Measurements from ENCODE around the gene SERPINI2.
A peak's percentile ranks its signal among the peaks of the same experiment; 100 is the strongest.

The SERPINI2 gene

GRCh38 chr3:167493244-167493643 lies 19.4 kb upstream of the SERPINI2 start:
- TF ChIP-seq ZNF274 (IDR thresholded peaks at IDR 0.05; ENCODE audit: low read depth, low read length): no peak
- no peak for TF ChIP-seq SUZ12 (IDR thresholded peaks at IDR 0.05; ENCODE audit: extremely low read depth, insufficient read depth, insufficient read length)
- TF ChIP-seq YY1 (IDR thresholded peaks at IDR 0.05; ENCODE audit: insufficient read depth, insufficient read length): no peak
- H3K27me3 ChIP-seq (ENCODE audit: insufficient read depth, insufficient read length): no peaks in the 10 kb centered on the region
- H3K9ac ChIP-seq (ENCODE audit: insufficient read length, low read depth): no peak overlapping the region
- H3K9me3 ChIP-seq (ENCODE audit: insufficient read depth, low read length): no peaks in the 10 kb centered on the region
- H3K36me3 ChIP-seq (ENCODE audit: insufficient read depth, insufficient read length, low read length): no peaks in the 10 kb centered on the region
- DNase-seq (ENCODE audit: low read depth, low spot score): peak; percentile 25
- no peak overlapping the region for H3K4me3 ChIP-seq (ENCODE audit: insufficient read length, low read depth)
- H3K4me1 ChIP-seq (ENCODE audit: insufficient read depth, insufficient read length): no peaks in the 10 kb centered on the region

GRCh38 chr3:167491621-167492020 lies 17.8 kb upstream of the SERPINI2 start:
- no peak overlapping the region for H3K9ac ChIP-seq (ENCODE audit: insufficient read length, low read depth)
- TF ChIP-seq ZNF274 (IDR thresholded peaks at IDR 0.05; ENCODE audit: low read depth, low read length) (no peak), SUZ12 (IDR thresholded peaks at IDR 0.05; ENCODE audit: extremely low read depth, insufficient read depth, insufficient read length) (no peak), YY1 (IDR thresholded peaks at IDR 0.05; ENCODE audit: insufficient read depth, insufficient read length) (no peak)
- H3K9me3 ChIP-seq (ENCODE audit: insufficient read depth, low read length): no peaks in the 10 kb centered on the region
- H3K4me1 ChIP-seq (ENCODE audit: insufficient read depth, insufficient read length): no peaks in the 10 kb centered on the region
- DNase-seq (ENCODE audit: low read depth, low spot score): no peak
- H3K4me3 ChIP-seq (ENCODE audit: insufficient read length, low read depth): no peak overlapping the region
- no peaks in the 10 kb centered on the region for H3K27me3 ChIP-seq (ENCODE audit: insufficient read depth, insufficient read length)
- no peaks in the 10 kb centered on the region for H3K36me3 ChIP-seq (ENCODE audit: insufficient read depth, insufficient read length, low read length)

GRCh38 chr3:167489571-167489970 lies 15.7 kb upstream of the SERPINI2 start:
- H3K9me3 ChIP-seq (ENCODE audit: insufficient read depth, low read length): no peaks in the 10 kb centered on the region
- H3K9ac ChIP-seq (ENCODE audit: insufficient read length, low read depth): no peak overlapping the region
- no peak for DNase-seq (ENCODE audit: low read depth, low spot score)
- H3K4me3 ChIP-seq (ENCODE audit: insufficient read length, low read depth): no peak overlapping the region
- TF ChIP-seq YY1 (IDR thresholded peaks at IDR 0.05; ENCODE audit: insufficient read depth, insufficient read length) (no peak), SUZ12 (IDR thresholded peaks at IDR 0.05; ENCODE audit: extremely low read depth, insufficient read depth, insufficient read length) (no peak), ZNF274 (IDR thresholded peaks at IDR 0.05; ENCODE audit: low read depth, low read length) (no peak)
- no peaks in the 10 kb centered on the region for H3K27me3 ChIP-seq (ENCODE audit: insufficient read depth, insufficient read length)
- no peaks in the 10 kb centered on the region for H3K36me3 ChIP-seq (ENCODE audit: insufficient read depth, insufficient read length, low read length)
- no peaks in the 10 kb centered on the region for H3K4me1 ChIP-seq (ENCODE audit: insufficient read depth, insufficient read length)

- DNase-seq (ENCODE audit: low read depth, low spot score): no peak
- H3K27me3 ChIP-seq (ENCODE audit: insufficient read depth, insufficient read length): no peaks in the 10 kb centered on the region
- no peak overlapping the region for H3K4me3 ChIP-seq (ENCODE audit: insufficient read length, low read depth)
- no peaks in the 10 kb centered on the region for H3K4me1 ChIP-seq (ENCODE audit: insufficient read depth, insufficient read length)
- H3K9ac ChIP-seq (ENCODE audit: insufficient read length, low read depth): no peak overlapping the region
- H3K9me3 ChIP-seq (ENCODE audit: insufficient read depth, low read length): no peaks in the 10 kb centered on the region
- TF ChIP-seq YY1 (IDR thresholded peaks at IDR 0.05; ENCODE audit: insufficient read depth, insufficient read length): no peak
- TF ChIP-seq SUZ12 (IDR thresholded peaks at IDR 0.05; ENCODE audit: extremely low read depth, insufficient read depth, insufficient read length): no peak
- H3K36me3 ChIP-seq (ENCODE audit: insufficient read depth, insufficient read length, low read length): no peaks in the 10 kb centered on the region
Measured at GRCh38 chr3:167487556-167487955, 13.7 kb upstream of the SERPINI2 start.

- H3K9me3 ChIP-seq (ENCODE audit: insufficient read depth, low read length): no peaks in the 10 kb centered on the region
- H3K9ac ChIP-seq (ENCODE audit: insufficient read length, low read depth): no peak overlapping the region
- no peak for DNase-seq (ENCODE audit: low read depth, low spot score)
- no peak overlapping the region for H3K4me3 ChIP-seq (ENCODE audit: insufficient read length, low read depth)
- H3K27me3 ChIP-seq (ENCODE audit: insufficient read depth, insufficient read length): no peaks in the 10 kb centered on the region
- TF ChIP-seq SUZ12 (IDR thresholded peaks at IDR 0.05; ENCODE audit: extremely low read depth, insufficient read depth, insufficient read length) (no peak), YY1 (IDR thresholded peaks at IDR 0.05; ENCODE audit: insufficient read depth, insufficient read length) (no peak), ZNF274 (IDR thresholded peaks at IDR 0.05; ENCODE audit: low read depth, low read length) (no peak)
- H3K36me3 ChIP-seq (ENCODE audit: insufficient read depth, insufficient read length, low read length): no peaks in the 10 kb centered on the region
- H3K4me1 ChIP-seq (ENCODE audit: insufficient read depth, insufficient read length): no peaks in the 10 kb centered on the region
Measured at GRCh38 chr3:167484551-167484950, 10.7 kb upstream of the SERPINI2 start.

- DNase-seq (ENCODE audit: low read depth, low spot score): no peak
- no peak overlapping the region for H3K4me3 ChIP-seq (ENCODE audit: insufficient read length, low read depth)
- no peak overlapping the region for H3K9ac ChIP-seq (ENCODE audit: insufficient read length, low read depth)
- TF ChIP-seq SUZ12 (IDR thresholded peaks at IDR 0.05; ENCODE audit: extremely low read depth, insufficient read depth, insufficient read length) (no peak), ZNF274 (IDR thresholded peaks at IDR 0.05; ENCODE audit: low read depth, low read length) (no peak), YY1 (IDR thresholded peaks at IDR 0.05; ENCODE audit: insufficient read depth, insufficient read length) (no peak)
- H3K36me3 ChIP-seq (ENCODE audit: insufficient read depth, insufficient read length, low read length): no peaks in the 10 kb centered on the region
- H3K9me3 ChIP-seq (ENCODE audit: insufficient read depth, low read length): no peaks in the 10 kb centered on the region
- H3K27me3 ChIP-seq (ENCODE audit: insufficient read depth, insufficient read length): no peaks in the 10 kb centered on the region
- no peaks in the 10 kb centered on the region for H3K4me1 ChIP-seq (ENCODE audit: insufficient read depth, insufficient read length)
Measured at GRCh38 chr3:167483708-167484475, 10.1 kb upstream of the SERPINI2 start.

- no peak for TF ChIP-seq ZNF274 (IDR thresholded peaks at IDR 0.05; ENCODE audit: low read depth, low read length)
- TF ChIP-seq YY1 (IDR thresholded peaks at IDR 0.05; ENCODE audit: insufficient read depth, insufficient read length): no peak
- no peak for TF ChIP-seq SUZ12 (IDR thresholded peaks at IDR 0.05; ENCODE audit: extremely low read depth, insufficient read depth, insufficient read length)
Measured at GRCh38 chr3:167481164-167481563, 7.3 kb upstream of the SERPINI2 start.

More at GRCh38 chr3:167481164-167481563, 7.3 kb upstream of the SERPINI2 start:
- Histone ChIP-seq H3K4me1 (ENCODE audit: insufficient read depth, insufficient read length) (no peaks in the 10 kb centered on the region), H3K4me3 (ENCODE audit: insufficient read length, low read depth) (no peak overlapping the region), H3K9ac (ENCODE audit: insufficient read length, low read depth) (no peak overlapping the region), H3K9me3 (ENCODE audit: insufficient read depth, low read length) (no peaks in the 10 kb centered on the region), H3K27me3 (ENCODE audit: insufficient read depth, insufficient read length) (no peaks in the 10 kb centered on the region), H3K36me3 (ENCODE audit: insufficient read depth, insufficient read length, low read length) (no peaks in the 10 kb centered on the region)
- no peak for DNase-seq (ENCODE audit: low read depth, low spot score)

Measured in NT2/D1 (cell line).